HCEC 1CT (cell line): Measurements from ENCODE around the gene TPTE2.
"Not testable (repeated sequence)": the region's sequence is repeated elsewhere in the genome, so short reads cannot be mapped to it uniquely, and the experiment has no call there.

Source experiments
- DNase-seq: peaks from one replicate; pipeline ENCODE4 v3.0.0-alpha.2; 2017

TPTE2 gene

DNA sequence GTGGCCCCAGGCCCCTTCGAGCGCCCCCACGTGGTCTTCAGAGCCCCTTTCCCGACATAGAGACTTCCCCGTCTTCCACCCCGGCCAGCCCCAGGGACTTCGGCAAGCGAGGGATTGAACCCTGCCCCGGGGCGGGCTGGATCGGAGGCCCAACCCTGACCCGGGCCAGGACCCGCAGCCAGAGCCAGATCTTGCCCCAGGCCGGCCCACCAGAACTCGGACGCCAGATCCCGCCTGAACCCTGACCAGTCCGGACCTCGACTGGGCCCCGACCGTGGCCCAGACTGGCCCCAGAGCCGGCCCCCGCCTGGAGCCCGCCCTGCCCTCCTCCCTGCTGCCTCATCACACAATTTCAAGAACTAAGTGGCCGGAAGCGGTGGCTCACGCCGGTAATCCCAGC lies 253 bp upstream of the TPTE2 start:
- DNase-seq = no peak

DNA sequence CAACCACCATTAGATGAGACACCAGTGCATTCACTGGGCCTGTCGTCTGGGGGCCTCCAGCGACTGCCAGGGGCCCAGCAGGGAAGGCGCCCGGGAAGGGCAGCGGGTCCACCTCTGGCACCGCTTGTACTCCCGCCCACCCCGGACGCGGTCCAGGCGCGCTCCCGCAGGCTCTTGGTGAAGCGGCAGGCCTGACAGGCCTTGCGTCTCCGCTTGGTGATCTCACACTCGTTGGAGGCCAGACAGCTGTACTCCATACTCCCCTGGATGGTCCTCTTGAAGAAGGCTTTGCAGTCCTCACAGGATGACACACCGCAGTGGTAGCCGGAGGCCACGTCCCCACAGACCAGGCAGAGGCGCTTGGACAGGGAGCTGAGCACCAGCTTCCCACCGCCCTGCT lies 660 bp downstream of the TPTE2 start:
- DNase-seq = not testable (repeated sequence)

DNA sequence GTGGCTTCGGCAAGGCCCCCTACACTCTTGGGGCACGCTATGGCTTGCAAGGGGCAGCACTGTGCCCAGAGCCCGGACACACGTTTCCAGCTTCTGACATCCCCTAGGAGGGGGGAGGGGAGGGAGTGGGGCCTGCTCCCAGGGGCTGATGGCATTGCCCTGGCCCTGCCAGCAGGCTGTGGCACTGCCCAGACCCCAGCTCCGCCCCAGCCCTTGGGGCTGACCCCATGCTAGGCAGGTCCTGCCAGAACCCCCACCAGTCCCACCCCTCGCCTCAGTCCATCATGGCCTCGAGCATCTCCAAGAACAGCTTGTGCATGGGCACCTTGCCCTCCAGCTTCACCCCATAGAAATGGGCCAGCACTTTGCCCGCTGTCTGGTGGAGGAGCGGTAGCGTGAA lies 1.6 kb downstream of the TPTE2 start:
- not testable (repeated sequence) for DNase-seq

DNA sequence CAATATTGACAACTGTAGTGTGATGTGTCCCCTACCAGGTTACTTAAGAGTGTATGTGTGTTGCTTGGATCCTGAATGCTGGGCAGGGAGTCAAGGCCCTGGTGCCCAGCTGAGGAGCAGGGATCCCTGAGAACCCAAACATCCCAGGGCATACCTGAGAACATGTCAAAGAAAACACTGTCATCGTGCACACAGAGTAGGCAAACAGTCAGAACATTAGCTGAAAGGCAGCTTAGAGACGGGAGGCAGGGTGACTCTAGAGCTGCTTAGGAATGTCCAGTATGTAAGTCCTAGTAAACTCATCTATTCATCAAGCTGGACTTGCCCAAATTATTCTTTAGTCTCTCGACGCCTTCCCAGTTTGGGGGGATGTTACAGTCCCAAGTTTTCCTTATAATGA lies 4.0 kb downstream of the TPTE2 start:
- not testable (repeated sequence) for DNase-seq

DNA sequence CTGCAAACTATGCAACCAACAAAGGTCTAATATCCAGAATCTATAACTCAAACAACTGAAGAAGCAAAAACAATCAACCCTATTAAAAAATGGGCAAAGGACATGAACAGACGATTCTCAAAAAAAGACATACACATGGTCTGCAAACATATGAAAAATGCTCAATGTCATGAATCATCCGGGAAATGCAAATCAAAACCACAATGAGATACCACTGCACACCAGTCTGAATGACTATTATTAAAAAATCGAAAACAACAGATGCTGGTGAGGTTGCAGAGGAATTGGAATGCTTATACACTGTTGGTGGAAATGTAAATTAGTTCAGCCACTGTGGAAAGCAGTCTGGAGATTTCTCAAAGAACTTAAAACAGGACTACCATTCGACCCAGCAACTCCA lies 12.1 kb downstream of the TPTE2 start:
- not testable (repeated sequence) for DNase-seq

DNA sequence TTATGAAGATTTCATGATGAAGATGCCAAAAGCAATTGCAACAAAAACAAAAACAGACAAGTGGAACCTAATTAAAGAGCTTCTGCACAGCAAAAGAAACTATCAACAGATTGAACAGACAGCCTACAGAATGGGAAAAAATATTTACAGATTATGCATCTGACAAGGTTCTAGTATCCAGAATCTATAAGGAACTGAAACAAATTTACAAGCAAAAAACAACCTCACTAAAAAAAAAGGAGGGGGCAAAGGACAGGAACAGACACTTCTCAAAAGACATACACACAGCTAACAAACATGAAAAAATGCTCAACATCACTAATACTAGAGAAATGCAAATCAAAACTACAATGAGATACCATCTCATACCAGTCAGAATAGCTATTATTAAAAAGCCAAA lies 35.7 kb downstream of the TPTE2 start:
- DNase-seq = not testable (repeated sequence)

DNA sequence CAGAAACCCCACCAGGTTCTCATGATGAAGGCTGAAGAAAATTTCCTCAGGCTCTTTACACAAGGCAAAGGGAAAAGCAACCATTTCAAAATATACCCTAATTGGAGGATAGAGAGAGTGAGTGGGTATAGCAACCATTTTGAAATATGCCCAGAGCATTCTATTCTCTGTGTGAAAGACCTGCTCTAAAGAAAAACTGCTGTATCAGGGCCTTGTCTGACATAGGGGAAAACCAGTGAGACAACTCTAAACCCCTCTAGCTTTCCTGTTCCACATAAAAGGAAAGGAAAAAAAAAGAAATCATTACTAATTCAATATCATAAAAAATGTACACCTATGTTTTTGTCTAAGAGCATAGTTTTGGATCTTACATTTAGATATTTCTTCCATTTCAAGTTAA lies 42.3 kb downstream of the TPTE2 start:
- DNase-seq = no peak

DNA sequence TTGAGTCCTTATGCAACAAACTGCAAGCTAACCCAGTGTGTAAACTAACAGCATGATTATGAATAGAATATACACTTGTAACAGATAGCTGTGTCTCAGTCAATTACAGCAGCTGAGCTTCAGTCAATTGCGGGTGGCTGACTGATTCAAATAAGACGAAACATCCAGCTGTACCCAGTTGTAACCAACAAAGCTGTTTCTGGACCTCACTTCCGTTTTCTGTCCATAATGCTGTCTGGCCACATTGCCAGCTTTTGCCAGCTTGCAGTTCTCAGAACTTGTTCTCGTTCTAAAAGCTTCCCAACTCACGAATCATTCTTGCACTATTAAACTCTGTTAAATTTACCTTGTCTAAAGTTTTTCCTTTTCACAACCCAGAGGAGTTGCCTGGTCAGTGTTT lies 53.7 kb downstream of the TPTE2 start:
- DNase-seq = not testable (repeated sequence)

DNA sequence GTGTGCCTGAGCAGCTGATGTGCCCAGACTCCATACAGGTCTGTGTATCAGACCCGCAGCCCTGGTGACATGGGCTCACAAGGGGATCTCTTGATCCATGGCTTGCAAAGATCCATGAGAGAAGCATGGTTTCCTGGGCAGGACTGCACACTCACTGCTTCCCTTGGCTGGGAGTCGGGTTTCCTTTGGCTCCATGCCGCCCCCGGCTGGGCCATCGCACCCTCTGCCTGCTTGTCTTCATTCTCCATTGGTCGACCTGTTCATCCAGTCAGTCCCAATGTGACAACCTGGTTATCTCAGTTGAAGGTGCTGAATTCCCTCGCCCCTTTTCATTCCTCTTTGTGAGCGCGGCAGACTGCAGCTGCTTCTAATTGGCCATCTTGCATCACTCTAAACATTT lies 101.2 kb downstream of the TPTE2 start:
- not testable (repeated sequence) for DNase-seq

DNA sequence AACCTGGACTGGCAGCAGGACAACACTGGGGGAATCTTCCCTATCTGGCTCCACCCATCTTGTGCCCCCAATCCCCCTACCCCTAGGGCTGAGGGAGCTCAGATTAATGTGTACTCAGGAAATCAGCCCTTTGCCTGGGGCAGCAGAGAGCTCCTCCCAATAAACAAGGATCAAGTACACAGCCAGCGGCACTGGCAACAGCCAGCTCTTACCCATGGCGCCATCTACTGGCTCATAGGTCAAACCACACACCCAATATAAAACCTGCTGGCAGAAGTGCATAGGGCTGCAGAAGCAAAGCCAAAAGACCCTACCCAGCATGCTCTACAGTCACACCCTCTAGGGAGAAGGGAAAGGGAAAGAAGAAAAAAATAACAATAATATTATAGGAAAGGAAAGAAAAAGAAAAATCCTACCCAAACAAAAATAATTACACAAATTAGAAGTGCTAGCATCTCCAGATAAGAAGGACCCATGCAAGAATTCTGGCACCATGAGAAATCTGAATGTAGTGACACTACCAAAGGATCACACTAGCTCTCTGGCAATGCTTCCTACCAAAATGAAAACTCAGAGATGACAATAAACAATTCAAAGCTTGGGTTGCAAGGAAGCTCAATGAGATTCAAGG lies 122.2 kb downstream of the TPTE2 start:
- DNase-seq = not testable (repeated sequence)

DNA sequence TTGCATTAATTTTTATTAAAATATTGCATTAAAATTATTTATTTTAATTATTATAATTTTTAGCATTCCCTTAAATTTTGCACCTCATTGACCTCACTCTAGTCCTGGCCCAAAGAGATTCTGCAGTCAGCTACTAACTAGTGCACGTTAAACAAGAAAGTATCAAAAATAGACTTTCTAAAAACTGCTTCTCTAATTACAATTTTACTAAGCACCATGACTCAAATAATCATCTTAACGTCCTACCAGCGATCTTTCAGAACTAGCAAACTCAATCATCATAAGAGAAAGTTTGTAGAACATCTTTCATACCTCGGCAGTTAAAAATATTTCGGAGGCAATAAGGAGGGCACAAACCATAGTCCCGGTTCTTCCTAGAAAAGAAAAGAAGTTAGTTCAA lies 123.6 kb downstream of the TPTE2 start:
- DNase-seq = not testable (repeated sequence)

DNA sequence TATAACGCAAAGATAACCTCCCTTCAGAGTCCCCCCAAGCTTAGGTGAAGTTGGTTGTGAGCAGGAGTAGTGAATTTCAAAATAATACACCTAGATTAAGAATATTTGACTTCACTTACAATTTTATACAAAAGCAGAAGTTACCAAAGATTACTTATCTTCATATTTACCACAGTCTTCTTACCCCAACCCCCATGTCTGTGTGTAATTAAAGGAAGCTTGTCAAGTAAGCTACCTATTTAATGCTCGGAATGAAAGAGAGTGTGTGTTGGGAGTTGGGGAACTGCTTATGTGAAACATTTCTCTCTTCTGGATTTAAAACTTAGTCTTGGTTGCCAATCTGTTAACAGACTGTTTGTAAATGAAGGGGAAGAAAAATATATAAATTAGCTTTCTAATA lies 139.1 kb downstream of the TPTE2 start:
- DNase-seq = not testable (repeated sequence)

DNA sequence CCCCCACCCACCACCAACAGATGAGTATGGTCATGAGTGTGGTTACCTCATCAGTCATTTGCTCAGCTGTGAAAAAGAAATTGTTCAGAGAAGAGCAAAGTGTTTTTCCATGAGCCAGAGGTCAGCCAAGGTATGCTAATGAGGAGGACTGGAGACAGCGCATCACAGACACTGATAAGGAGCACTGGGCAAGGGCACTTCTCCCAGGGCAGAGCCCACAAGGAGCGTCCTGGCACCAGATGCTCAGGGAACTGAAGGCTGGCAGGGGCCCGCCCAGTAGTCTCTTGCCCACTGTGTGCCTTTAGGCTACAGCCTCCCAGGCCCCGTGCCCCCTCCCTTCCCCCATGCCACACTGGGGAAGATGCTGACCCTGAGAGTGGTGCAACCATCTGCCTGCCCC lies 148.8 kb downstream of the TPTE2 start:
- DNase-seq = not testable (repeated sequence)

DNA sequence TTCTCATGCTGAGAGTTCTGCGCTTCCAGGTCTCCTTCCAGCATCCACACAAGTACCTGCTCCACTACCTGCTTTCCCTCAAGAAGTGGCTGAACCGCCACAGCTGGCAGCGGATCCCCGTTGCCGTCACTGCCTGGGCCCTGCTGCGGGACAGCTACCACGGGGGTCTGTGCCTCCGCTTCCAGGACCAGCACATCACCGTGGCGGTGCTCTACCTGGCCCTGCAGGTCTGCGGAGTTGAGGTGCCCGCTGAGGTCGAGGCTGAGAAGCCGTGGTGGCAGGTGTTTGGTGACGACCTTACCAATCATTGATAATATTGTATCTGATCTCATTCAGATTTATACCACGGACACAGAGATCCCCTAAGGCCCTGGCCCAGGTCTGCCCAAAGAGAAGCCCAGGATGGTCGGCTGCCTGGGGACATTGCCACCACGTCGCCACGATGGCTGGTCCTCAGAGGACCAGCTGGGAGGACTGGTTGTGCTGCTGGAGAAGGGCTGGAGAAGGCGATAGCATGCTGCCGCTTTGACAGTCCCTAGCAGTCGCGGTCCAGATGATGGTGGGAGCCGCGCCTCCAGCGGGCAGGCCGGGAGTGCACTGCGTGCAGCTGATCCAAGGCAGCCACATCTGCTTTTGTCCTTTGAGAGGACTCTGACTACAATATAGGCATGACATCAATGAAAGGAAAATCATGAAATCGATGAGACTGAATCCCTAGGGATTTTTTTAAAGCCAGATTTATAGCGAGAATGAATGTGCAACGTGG lies 178.4 kb downstream of the TPTE2 start:
- DNase-seq = not testable (repeated sequence)

DNA sequence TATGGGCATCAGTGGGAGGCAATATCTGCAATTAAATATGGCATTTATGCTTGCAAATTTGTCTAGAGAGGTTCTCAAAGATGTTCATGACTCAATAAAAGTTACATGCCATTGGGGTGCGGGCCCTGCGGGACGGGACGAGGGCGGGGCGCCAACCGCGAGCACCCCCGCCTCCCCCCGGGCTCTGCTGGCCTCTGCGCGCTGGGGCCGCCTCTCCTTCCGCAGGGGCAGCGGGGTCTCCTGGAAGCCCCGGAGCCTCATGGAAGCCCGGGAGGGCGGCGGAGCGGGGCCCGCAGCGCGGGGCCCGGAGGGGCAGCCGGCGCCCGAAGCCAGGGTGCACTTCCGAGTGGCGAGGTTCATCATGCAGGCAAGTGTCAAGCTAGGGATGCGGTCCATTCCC lies 179.2 kb downstream of the TPTE2 start:
- no peak for DNase-seq
